Measurements from ENCODE around the gene CCT7.

Gene CCT7

DNA sequence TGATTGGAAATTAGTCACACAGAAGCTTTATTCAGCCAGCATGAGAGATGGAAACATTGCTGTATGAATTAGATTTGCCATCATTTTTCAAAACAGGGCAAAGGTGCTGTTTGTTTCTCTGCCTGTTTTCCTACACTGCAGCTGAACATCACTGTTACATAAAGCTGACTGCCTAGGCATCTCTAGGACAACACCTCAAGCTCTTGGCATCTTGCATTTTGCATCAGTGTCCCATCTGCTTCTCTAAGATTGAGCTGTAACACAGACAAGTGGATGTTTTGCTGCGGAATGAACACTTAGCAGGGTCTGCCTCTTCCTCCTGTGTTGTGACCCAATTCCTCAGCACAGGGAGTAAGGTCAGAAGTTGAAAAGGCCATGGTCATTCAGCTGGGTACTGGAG is 4.9 kb downstream of the CCT7 start:
- no peak for TF ChIP-seq TEAD4 (IDR thresholded peaks at IDR 0.05)
- TF ChIP-seq, protein P1, sequence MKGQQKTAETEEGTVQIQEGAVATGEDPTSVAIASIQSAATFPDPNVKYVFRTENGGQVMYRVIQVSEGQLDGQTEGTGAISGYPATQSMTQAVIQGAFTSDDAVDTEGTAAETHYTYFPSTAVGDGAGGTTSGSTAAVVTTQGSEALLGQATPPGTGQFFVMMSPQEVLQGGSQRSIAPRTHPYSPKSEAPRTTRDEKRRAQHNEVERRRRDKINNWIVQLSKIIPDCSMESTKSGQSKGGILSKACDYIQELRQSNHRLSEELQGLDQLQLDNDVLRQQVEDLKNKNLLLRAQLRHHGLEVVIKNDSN (IDR thresholded peaks at IDR 0.05), result no peak
- TF ChIP-seq NFIC (IDR thresholded peaks at IDR 0.05), result no peak
- no peak for TF ChIP-seq EP300 (IDR thresholded peaks at IDR 0.05; ENCODE audit: borderline replicate concordance)
- no peak for TF ChIP-seq FOXM1 (IDR thresholded peaks at IDR 0.05; ENCODE audit: borderline replicate concordance, low read depth)
- TF ChIP-seq RAD21 (IDR thresholded peaks at IDR 0.05; ENCODE audit: low read depth), result no peak
- TF ChIP-seq CEBPB (IDR thresholded peaks at IDR 0.05), result no peak

DNA sequence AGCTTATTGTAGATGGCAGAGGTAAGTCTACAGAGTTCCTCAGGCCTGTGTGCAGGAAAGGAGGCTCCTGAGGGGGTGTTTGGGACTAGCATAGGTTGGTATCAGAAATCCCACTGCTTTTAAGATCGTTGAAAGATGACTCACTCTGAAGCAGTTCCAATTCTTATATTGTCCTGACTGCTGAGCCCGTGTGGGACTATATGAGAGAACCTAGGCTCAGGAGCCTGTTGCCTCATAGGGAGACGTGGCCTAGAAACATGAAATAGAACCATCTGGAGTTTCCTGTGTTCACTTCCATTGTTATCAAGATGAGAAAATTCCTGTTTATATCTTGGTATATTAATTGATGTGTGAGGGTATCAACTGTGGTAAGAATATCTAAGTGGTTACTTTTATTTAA is 5.7 kb downstream of the CCT7 start:
- TF ChIP-seq NFIC (IDR thresholded peaks at IDR 0.05), result no peak
- TF ChIP-seq, protein P2, sequence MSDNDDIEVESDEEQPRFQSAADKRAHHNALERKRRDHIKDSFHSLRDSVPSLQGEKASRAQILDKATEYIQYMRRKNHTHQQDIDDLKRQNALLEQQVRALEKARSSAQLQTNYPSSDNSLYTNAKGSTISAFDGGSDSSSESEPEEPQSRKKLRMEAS (IDR thresholded peaks at IDR 0.05), result no peak
- TF ChIP-seq, protein P3, sequence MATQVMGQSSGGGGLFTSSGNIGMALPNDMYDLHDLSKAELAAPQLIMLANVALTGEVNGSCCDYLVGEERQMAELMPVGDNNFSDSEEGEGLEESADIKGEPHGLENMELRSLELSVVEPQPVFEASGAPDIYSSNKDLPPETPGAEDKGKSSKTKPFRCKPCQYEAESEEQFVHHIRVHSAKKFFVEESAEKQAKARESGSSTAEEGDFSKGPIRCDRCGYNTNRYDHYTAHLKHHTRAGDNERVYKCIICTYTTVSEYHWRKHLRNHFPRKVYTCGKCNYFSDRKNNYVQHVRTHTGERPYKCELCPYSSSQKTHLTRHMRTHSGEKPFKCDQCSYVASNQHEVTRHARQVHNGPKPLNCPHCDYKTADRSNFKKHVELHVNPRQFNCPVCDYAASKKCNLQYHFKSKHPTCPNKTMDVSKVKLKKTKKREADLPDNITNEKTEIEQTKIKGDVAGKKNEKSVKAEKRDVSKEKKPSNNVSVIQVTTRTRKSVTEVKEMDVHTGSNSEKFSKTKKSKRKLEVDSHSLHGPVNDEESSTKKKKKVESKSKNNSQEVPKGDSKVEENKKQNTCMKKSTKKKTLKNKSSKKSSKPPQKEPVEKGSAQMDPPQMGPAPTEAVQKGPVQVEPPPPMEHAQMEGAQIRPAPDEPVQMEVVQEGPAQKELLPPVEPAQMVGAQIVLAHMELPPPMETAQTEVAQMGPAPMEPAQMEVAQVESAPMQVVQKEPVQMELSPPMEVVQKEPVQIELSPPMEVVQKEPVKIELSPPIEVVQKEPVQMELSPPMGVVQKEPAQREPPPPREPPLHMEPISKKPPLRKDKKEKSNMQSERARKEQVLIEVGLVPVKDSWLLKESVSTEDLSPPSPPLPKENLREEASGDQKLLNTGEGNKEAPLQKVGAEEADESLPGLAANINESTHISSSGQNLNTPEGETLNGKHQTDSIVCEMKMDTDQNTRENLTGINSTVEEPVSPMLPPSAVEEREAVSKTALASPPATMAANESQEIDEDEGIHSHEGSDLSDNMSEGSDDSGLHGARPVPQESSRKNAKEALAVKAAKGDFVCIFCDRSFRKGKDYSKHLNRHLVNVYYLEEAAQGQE (IDR thresholded peaks at IDR 0.05; ENCODE audit: low read depth), result no peak
- TF ChIP-seq ZBTB7A (IDR thresholded peaks at IDR 0.05; ENCODE audit: low read depth), result no peak
- TF ChIP-seq CEBPB (IDR thresholded peaks at IDR 0.05), result no peak
- TF ChIP-seq, protein P1 (IDR thresholded peaks at IDR 0.05), result no peak
- no peak for TF ChIP-seq TEAD4 (IDR thresholded peaks at IDR 0.05)
- no peak for TF ChIP-seq TAF1 (IDR thresholded peaks at IDR 0.05; ENCODE audit: low read depth)
- no peak for TF ChIP-seq RAD21 (IDR thresholded peaks at IDR 0.05; ENCODE audit: low read depth)
- no peak for TF ChIP-seq CREB1 (IDR thresholded peaks at IDR 0.05; ENCODE audit: low read depth)
- no peak for TF ChIP-seq YY1 (IDR thresholded peaks at IDR 0.05; ENCODE audit: low read depth)
- no peak for TF ChIP-seq EGR1 (IDR thresholded peaks at IDR 0.05)
- no peak for TF ChIP-seq TCF12 (IDR thresholded peaks at IDR 0.05; ENCODE audit: low read depth)
- no peak for TF ChIP-seq EP300 (IDR thresholded peaks at IDR 0.05; ENCODE audit: borderline replicate concordance)
- no peak for TF ChIP-seq FOXM1 (IDR thresholded peaks at IDR 0.05; ENCODE audit: borderline replicate concordance, low read depth)

DNA sequence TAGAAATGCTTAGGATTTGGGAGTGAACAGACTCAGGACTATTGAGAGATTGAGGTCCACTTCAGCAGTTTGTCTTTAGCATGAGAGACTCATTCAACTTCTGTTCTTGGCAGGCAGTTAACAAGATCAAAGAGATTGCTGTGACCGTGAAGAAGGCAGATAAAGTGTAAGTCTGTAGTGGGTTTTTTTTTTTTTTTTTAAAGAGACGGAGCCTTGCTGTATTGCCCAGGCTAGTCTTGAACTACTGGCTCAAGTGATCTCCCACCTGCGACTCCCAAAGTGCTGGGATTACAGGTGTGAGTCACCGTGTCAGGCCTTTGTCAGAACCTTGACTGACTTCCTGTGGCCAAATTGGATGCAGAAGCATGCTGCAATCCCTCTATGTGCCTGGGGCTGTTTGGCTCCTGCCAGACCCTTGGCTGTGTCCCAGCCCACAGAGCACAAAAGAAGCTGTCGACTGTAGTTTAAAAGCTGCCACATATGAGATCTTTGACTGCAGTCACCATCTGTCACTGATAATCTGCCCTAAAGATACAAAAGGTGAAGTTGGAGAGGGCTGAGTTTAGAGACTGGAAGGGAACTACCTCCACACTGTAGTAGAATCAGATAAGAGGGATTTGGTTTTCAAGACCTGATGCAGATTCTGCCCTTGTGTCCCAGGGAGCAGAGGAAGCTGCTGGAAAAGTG is 9.9 kb downstream of the CCT7 start:
- no peak for TF ChIP-seq EP300 (IDR thresholded peaks at IDR 0.05; ENCODE audit: borderline replicate concordance)
- TF ChIP-seq, protein P3 (IDR thresholded peaks at IDR 0.05; ENCODE audit: low read depth), result no peak

DNA sequence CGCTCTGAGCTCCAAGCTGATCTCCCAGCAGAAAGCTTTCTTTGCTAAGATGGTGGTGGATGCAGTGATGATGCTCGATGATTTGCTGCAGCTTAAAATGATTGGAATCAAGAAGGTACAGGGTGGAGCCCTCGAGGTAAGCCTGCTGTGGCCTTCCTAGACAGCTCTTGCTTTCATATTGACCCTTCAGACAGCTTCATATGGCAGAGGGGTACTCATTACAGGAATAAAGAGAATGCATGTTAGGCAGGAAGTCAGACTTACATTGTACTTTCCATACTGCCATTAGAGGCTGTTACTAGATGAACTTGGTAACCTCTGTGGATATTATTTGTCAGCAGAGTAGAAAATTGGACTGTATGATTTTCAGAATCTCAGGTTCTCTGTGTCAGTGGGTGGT is 10.5 kb downstream of the CCT7 start:
- TF ChIP-seq, protein P2 (IDR thresholded peaks at IDR 0.05), result no peak
- TF ChIP-seq YY1 (IDR thresholded peaks at IDR 0.05; ENCODE audit: low read depth), result no peak
- no peak for TF ChIP-seq FOXM1 (IDR thresholded peaks at IDR 0.05; ENCODE audit: borderline replicate concordance, low read depth)
- TF ChIP-seq, protein P3 (IDR thresholded peaks at IDR 0.05; ENCODE audit: low read depth), result no peak
- no peak for TF ChIP-seq TCF12 (IDR thresholded peaks at IDR 0.05; ENCODE audit: low read depth)
- TF ChIP-seq CEBPB (IDR thresholded peaks at IDR 0.05), result no peak
- no peak for TF ChIP-seq CREB1 (IDR thresholded peaks at IDR 0.05; ENCODE audit: low read depth)
- no peak for TF ChIP-seq TEAD4 (IDR thresholded peaks at IDR 0.05)
- no peak for TF ChIP-seq TAF1 (IDR thresholded peaks at IDR 0.05; ENCODE audit: low read depth)
- TF ChIP-seq RAD21 (IDR thresholded peaks at IDR 0.05; ENCODE audit: low read depth), result no peak
- TF ChIP-seq, protein P1 (IDR thresholded peaks at IDR 0.05), result no peak
- no peak for TF ChIP-seq ZBTB7A (IDR thresholded peaks at IDR 0.05; ENCODE audit: low read depth)

Data from Ishikawa (cell line).